ENCODE data around the gene FZD1.

DNA sequence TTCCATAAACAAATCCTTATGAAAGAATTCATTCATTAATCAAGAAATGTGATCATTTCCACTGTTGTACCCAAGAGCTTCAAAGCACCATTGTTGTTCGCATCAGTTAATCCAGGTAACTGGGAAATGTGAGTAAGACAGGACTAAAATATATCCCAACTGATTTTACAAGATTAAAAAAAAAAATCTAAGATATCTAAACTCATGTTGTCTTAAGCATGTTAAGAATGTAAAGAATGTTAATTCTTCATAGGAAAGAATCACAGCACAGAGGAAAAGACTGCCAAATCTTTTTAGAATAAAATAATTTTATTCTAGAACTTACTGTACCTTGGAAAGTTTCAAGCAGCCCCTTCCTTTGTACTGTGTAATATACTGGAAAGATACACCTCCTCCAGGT, 16.4 kb downstream of the FZD1 start:
- TF ChIP-seq, protein P1, sequence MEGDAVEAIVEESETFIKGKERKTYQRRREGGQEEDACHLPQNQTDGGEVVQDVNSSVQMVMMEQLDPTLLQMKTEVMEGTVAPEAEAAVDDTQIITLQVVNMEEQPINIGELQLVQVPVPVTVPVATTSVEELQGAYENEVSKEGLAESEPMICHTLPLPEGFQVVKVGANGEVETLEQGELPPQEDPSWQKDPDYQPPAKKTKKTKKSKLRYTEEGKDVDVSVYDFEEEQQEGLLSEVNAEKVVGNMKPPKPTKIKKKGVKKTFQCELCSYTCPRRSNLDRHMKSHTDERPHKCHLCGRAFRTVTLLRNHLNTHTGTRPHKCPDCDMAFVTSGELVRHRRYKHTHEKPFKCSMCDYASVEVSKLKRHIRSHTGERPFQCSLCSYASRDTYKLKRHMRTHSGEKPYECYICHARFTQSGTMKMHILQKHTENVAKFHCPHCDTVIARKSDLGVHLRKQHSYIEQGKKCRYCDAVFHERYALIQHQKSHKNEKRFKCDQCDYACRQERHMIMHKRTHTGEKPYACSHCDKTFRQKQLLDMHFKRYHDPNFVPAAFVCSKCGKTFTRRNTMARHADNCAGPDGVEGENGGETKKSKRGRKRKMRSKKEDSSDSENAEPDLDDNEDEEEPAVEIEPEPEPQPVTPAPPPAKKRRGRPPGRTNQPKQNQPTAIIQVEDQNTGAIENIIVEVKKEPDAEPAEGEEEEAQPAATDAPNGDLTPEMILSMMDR (IDR thresholded peaks at IDR 0.05): no peak
- no peak for TF ChIP-seq POLR2AphosphoS5 (IDR thresholded peaks at IDR 0.05; ENCODE audit: insufficient read depth in 1 of 2, low read depth in 1 of 2)

All from vagina (tissue), 2 donors.